Cortex of kidney (tissue), 1 donor: ENCODE results near the gene IFNL2.
"Not testable (repeated sequence)": the region's sequence is repeated elsewhere in the genome, so short reads cannot be mapped to it uniquely, and the experiment has no call there.

Experiments used
- DNase-seq: peaks from one replicate; lab custom pipeline; 2025; lab: John Stamatoyannopoulos, UW

Gene IFNL2

DNA sequence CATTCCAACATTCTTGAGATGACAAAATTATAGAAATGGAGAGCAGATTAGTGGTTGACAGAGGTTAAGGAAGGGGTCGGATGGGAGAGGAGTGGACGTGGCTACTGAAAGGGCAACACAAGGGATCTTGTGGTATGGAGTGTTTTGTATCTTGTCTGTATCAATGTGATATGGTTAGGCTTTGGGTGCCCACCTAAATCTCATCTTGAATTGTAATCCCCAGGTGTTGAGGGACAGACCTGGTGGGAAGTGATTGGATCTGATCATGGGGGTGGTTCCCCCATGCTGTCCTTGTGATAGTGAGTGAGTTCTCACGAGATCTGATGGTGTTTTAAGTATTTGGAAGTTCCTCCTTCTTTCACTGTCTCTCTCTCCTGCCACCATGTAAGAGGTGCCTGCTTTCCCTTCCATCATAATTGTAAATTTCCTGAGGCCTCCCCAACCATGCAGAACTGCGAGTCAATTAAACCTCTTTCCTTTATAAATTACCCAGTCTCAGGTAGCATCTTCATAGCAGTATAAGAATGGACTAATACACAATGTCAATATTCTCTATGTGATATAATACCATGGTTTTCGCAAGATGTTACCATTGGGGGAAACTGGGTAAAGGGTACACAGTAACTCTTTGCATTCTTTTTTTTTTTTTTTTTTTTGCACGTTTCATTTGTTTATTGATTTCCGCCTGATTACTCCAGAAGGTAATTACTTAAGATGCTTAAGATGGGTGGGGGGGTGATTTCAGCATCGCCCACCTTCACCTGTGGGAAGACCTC lies 14.6 kb upstream of the IFNL2 start:
- no peak for DNase-seq

DNA sequence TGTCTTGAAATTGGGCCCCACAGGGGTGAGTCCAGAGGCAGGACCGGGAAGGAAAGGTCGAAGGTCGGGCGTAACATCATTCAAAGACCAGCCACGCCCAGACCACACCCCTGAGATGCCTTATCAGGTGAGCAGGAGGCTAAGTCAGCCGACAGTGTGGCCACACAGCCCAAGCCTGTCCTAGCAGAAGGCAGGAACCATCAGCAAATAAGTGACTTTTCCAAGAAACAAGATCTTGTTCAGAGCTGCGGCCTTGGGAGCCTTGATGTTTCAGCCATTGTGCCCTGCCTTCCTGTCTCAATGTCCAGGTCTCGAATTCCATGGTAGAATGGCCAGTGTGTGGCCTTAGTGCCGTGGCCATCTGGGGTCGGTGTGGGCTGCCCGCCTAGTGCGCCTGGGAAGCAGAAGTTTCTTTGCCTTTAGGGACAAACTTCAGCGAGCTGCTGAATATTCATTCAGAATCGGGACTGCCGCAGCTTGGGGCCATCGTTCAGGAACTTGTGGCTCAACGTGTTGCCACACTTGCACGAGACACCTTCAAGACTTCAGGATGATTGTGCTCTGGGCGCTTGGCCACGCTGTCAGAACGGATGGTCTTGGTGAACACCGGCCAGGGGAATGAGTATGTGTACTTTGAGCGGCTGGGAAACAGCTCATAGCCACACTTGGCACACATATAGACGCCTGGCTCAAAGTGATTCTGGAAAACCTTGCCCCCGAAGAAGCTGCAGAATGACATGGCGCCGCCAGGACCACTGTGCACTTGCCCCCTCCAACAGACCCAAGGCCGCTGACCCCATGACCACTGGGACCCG lies 13.5 kb upstream of the IFNL2 start:
- no peak for DNase-seq

DNA sequence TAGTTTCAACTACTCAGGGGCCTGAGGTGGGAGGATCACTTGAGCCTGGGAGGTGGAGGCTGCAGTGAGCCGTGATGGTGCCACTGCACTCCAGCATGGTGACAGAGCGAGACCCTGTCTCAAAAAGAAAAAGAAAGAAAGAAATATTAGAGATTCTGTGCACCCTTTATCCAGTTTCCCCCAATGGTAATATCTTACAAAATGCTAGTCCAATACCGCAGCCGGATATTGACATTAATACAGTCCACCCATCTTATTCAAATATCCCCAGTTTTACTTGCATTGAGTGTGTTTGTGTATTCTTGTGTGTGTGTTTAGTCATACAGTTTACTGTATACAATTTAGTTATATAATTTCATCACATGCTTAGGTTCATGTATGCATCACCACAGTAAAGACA lies 11.0 kb upstream of the IFNL2 start:
- no peak for DNase-seq

DNA sequence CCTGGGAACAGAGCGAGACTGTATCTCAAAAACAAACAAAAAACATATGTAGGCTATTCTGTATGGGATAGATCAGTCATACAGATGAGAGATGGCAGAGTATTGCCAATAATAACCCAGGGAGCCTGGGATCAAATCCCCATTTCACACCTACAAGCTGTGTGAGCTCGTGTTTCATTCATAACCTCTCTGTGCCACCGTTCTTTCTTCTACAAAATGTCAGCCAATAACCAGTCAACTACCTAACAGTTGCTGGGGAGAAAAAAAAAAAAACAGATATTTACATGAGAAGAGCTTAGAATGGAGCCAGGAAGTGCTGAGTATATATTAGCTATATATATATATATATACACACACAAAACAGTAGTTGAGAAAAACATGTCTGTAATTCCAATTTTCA lies 6.5 kb upstream of the IFNL2 start:
- no peak for DNase-seq

DNA sequence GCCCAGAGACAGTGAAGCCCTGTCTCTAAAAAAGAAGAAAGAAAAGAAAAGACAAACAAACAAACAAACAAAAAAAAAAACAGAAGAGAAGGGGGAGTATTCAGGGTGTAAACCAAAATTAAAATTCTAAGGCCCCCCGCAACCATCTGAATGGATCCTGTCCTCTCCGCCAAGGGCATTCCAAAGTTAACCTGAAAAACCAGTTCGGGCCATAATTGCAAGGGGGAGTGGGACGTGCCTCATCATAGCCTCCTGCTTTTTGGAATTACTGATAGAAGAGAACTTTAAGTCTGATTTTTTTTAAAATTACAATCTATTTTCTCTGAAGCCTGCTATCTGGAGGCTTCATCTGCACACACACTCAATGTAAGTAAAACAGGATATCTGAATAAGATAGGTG lies 5.7 kb upstream of the IFNL2 start:
- DNase-seq, result no peak

DNA sequence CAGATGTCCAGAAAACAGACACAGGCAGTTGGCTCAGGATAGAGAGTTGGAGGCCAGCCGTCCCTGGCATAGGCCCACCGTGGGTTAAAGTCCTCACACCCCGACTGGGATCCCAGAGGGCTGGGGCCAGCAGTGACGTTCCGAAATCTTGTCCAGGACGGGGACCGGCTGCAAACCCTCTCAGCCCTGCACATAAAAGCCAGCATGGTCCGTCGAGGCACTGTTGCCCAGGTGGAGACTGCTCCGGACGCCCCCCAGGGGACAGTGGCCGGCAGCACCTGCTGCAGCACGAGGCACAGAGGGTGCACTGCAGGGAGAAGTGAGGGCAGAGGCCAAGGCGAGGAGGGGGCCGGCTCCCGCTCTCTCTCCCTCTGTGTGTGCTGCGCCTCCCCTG lies 4.3 kb upstream of the IFNL2 start:
- DNase-seq, result no peak

DNA sequence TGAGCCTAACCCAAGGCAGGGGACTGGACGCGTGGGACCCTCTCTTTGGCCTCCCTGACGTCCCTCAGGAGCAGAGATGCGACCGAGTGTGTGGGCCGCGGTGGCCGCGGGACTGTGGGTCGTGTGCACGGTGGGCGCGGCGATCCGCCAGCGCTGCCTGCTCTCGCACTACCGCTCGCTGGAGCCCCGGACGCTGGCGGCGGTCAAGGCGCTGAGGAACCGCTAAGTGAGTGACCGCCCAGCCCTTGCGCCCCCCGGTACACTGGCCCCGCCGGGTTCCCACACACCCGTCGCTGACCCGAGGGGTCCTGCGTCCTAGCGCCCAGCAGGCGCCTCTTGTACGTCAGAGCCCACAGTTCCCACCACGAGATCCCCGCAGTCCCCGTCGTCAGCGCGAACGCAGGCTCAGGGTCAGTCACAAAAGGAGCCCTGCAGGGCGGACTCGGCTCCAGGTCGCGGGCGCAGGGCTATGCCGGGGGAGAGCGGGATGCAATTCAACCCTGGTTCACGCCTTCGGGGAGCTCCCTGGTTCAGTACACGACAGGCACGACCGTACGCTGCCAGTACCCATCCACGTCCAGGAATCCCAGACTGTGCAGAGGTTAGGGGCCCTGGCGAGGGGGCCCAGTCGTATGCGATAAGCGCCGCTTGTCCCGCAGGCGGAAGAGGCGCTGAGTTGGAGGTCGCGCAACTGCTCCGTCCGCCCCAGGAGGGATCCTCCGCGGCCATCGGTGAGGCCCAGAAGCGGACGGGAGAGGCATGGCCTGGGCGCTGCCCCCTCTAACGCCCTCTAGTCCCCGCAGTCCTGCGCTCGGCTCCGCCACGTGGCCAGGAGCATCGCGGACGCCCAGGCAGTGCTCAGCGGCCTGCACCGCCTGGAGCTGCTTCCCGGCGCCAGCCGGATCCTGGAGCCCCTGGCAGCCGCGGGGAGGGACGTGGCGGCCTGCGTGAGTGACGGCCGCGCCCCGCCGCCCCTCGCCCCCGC lies 3.6 kb upstream of the IFNL2 start:
- DNase-seq, result no peak

DNA sequence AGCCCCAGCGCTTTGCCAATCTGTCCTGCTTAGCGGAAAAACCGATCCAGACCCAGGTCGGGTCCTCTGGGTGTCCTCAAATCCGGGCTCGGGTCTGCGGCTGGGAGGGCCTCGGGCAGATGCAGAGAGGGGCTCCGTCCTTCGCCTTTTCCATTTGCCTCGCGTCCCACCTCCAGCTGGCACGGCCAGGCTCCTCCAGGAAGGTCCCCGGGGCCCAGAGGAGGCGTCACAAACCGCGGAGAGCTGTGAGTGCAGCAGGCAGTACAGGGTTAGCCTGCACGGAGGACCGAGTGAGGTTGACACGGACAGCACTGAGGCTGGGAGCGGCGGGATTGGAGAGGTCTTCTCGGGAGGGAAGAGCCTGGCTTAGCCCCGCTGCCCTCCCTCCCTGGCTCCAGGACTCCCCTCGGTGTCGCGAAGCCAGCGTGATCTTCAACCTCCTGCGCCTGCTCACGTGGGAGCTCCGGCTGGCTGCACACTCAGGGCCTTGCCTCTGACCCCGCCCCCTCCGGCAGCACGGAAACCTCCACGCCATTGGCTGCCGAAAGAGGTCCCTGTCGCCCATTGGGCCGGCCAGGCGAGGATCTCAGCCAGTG lies 2.8 kb upstream of the IFNL2 start:
- DNase-seq, result no peak

DNA sequence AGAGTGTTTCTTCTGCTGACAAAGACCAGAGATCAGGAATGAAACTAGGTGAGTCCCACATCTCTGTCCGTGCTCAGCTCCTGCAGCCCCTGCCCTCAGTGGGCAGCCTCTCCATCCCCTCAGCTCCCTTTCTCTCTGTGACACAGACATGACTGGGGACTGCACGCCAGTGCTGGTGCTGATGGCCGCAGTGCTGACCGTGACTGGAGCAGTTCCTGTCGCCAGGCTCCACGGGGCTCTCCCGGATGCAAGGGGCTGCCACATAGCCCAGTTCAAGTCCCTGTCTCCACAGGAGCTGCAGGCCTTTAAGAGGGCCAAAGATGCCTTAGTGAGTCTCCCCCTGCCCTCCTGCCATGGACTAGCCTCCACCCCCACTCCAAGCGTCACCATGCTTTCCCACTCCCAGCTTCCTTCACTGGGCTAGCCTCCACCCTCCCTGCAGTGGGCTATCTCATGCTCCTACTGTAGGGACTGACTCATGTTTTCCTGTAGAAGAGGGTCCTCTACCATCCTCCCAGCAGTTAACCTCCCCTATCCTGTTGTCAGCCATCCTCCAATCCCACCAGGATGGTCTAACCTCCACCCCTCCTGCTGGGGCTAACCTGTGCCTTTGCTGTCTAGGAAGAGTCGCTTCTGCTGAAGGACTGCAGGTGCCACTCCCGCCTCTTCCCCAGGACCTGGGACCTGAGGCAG lies 481 bp downstream of the IFNL2 start:
- not testable (repeated sequence) for DNase-seq

DNA sequence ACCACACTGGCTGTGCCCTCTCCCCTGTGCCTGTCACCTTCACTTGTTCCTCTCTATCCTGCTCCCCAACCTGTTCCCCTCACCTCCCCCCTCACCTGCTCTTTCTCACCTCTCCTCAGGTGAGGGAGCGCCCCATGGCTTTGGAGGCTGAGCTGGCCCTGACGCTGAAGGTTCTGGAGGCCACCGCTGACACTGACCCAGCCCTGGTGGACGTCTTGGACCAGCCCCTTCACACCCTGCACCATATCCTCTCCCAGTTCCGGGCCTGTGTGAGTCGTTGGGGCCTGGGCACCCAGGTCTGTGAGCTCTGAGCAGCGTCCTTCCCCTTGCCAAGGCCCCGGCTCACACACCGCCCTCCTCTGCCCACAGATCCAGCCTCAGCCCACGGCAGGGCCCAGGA lies 1.2 kb downstream of the IFNL2 start:
- DNase-seq, result not testable (repeated sequence)

DNA sequence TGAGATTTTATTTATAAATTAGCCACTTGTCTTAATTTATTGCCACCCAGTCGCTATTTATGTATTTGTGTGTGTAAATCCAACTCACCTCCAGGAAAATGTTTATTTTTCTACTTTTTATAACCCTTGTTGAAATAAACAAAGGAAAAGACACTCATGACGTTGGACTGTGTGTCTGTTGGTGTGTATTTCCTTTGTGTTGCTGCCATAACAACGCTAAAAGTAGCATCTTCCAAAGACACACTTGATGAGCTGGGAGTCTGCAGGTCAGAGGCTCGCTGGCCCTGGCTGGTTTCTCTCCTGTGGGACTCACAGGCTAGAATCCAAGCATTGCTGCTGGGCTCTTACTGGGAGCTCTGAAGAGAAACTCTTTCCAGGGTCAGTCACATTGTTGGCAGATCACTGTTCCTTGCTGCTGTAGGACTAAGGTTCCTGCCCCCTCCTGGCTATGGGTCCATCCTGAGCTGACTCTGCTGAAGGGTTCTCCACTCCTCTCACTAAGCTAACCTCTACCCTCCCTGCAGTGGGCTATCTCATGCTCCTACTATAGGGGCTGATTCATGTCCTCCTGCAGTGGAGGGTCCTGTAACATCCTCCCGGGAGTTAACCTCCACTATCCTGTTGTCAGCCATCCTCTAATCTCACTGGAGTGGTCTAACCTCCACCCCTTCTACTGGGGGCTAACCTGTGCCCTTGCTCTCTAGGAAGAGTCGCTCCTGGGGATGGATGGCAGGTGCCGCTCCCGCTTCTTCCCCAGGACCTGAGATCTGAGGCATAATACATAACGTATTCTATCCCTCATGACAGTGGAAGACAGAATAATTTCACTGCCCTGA lies 2.1 kb downstream of the IFNL2 start:
- DNase-seq, result no peak

DNA sequence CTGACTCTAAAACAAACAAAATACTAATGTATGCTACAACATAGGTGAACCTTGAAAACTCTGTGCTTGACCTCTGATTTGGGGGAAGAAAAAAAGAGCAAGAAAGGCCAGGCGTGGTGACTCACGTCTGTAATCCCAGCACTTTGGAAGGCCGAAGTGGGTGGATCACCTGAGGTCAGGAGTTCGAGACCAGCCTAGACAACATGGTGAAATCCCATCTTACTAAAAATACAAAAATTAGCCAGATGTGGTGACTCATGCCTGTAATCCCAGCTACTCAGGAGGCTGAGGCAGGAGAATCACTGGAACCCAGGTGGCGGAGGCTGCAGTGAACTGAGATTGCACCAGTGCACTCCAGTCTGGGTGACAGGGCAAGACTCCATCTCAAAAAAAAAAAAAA lies 5.7 kb downstream of the IFNL2 start:
- DNase-seq, result not testable (repeated sequence)

DNA sequence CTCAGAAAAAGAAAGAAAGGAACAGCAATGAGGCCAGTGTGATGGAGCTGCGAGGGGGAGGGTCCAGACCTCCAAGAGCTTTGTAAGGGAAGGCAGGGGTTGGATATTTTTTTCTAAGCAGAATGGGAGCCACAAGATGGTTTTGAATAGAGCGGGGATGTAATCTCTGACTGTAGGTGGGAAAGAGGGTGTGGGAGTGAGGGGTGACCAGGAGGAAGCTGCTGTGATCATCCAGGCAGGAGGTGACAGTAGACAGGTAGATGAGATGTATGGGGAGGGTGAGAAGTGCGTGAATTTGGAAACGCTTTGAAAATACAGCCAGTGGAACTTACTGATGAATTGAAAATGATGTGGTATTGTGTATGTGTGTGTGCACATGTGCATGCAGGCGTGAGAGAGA lies 7.4 kb downstream of the IFNL2 start:
- no peak for DNase-seq

DNA sequence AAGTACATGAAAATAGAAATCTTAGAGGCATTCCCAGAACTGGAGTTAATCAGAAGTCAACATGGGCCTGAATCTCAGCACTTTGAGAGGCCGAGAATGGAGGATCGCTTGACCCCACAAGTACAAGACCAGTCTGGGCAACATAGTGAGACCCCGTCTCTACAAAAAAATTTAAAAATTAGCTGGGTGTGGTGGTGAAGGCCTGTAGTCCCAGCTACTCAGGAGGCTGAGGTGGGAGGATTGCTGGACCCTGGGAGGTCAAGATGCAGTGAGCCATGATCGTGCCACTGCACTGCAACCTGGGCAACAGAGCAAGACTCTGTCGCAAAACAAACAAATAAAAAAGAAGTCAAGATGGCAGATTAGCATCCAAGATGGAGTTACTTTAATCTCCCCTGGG lies 8.5 kb downstream of the IFNL2 start:
- no peak for DNase-seq

DNA sequence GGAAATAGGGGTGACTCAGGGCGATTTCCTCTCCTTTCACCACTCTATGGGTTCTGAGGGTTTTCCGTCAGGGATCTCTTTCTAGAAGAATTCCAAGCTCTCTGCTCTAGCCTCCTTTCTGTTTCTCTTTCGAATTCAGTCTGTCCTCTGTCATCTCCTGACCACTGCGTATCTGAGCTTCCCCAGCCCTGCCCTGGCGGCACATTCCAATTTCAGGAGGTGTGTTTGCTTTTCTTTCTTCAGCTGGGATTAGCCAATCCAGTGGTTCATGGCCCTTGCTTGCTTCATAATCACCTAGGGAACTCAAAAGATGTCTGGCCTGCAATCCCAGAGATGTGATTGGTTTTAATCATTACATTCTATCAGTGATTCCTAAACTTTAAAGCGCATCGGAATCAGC lies 9.4 kb downstream of the IFNL2 start:
- no peak for DNase-seq

DNA sequence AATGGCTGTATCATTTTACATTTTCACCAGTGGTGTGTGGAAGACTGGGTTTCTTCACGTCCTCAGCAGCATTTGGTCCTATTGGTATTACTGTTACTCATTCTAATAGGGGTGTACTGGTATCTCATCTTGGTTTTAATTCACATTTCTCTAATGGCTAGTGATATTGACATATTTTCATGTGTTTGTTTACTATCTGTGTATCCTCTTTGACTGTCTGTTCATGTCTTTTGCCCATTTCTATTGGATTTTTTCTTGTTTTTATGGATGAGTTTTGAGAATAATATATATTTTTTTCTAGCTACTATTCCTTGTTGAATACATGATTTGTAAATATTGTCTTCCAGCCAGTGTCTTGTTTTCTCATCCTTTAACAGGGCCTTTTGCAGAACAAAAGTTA lies 13.8 kb downstream of the IFNL2 start:
- DNase-seq, result no peak

DNA sequence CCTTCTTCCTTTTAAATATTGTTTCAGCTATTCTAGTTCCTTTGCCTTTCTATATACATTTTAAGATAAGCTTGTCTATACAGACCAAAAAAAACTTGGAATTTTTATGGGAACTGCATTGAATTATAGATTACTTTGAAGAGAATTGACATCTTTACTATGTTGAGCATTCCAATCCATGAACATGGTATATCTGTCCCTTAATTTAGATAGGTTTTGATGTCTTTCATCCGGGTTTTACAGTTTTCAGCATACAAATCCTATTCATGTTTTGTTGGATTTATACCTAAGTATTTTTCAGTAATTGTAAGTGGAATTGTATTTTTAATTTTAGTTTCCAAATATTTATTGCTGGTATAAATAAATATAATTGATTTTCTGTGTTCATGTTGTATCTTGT lies 15.8 kb downstream of the IFNL2 start:
- no peak for DNase-seq

DNA sequence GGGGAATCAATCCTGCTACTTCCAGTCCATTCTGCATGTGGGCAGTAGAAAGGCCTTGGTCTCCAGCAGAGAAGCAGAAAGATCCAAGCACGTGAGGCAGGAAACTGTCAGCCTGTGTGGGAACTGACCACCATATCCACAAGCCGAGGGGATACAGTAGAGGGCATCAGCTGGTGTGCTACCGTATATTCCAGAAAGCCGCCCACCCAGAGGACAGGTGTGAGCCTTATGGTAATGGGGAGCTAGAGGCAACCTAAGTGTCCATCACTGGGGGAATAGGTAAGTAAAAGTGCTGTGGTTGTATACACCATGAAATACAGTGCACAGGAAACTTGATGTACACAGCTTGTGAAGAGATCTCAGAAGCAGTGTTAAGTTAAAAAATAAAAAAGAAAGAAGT lies 25.2 kb downstream of the IFNL2 start:
- no peak for DNase-seq

DNA sequence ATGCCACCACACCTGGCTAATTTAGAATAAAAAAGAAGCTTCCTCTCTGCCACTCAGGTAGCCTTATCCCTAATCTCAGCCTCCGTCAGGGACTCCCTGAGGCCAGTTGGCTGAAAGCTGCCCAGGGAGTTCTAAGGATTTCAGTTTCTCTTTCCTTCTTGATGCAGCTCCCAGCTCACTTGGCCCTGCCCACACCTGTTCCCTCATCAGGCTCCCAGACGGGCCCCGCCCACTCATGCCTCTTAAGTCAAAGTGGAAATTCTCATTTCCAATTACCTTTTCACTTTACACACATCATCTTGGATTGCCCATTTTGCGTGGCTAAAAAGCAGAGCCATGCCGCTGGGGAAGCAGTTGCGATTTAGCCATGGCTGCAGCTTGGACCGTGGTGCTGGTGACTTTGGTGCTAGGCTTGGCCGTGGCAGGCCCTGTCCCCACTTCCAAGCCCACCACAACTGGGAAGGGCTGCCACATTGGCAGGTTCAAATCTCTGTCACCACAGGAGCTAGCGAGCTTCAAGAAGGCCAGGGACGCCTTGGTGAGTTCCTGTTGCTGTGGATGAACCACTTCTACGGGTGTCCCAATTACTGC lies 28.0 kb downstream of the IFNL2 start, which contains the start of gene IFNL1:
Gene IFNL1 (plus strand): TSS at position 353 of the 591 bp plus-strand sequence. CDS start 15 bp downstream, at position 368.
- no peak for DNase-seq

DNA sequence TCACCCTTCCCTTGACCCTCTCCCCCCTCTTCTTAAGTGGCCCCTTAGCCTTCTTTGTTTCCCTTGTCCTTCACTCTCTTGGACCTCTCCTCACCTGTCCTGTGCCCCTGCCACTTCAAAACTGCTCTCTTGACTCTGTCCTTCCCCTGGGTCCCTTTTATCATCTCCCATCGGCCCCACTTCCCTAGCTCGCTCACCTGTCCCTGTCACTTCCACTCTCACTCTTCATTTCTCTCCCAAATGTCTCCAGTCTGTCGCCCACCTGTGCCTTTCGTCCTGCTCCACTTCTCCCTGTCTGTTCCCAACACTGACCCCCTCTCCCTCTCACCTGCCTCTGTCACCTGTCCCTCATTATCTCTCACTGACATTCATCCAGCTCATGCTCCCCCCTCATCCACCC lies 28.7 kb downstream of the IFNL2 start:
- DNase-seq, result no peak
